IPS-11a (cell line): ENCODE results near the gene PRKCA.
"Not testable (repeated sequence)": the region's sequence is repeated elsewhere in the genome, so short reads cannot be mapped to it uniquely, and the experiment has no call there.

Experiments used
- H3K4me3 ChIP-seq: one replicate; pipeline ENCODE4 v1.5.1; 2013; ENCODE audit warnings: low read depth, low read length, control low read depth

Gene PRKCA

DNA sequence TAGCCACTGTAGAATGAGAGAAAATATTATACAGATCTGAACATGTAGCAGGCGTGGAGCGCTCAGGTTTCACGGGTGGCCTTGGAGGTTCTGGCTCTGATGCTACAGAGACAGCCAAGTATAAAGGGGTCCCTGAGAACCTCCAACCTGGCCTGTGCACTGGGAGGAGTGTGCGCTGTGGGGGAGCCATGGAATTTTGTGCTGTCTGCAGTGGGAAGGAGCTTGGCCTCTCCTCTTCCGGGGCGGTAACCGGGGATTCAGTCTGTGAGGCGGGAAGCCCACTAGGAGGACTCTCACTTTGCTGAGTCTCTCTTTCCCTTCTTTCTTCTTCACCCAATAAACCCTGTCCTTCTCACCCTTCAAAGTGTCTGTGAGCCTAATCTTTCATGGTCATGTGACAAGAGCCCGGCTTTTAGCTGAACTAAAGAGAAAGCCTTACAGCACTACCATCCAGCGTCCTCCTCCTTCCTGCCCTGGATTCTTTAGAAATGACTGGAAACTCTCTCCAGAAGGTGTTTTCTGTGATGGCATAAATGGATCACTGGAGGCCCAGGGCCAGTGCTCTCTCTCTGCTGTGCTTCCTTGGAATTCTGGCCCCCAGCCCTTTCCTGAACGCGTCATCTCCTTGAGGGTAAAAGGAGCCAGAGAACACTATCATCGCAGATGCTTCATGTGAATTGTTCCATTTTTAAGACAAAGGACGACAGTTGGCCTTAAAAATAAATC, 300.4 kb downstream of the PRKCA start:
- H3K4me3 ChIP-seq, result no peak overlapping the region

DNA sequence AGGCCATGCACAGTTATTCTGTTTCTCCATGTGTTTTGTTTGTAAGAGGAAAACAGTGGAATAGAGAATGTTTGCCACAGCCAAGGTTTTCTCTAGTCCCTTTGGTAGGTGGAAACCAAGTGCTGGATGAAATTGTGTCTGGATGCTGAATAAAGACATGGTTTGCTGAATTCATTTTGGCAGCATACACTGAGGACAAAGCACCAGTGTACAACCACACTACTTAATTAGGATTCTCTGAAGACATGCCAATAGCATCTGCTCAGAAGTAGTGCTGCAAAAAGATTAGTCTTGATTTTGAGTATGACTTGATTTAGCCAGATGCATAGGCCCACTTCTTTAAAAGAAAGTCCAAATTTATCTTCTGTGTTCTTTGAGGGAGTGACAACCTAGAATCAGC, 302.0 kb downstream of the PRKCA start:
- no peak overlapping the region for H3K4me3 ChIP-seq

GRCh38 chr17:66605541-66605940, 303.1 kb downstream of the PRKCA start:
- no peak overlapping the region for H3K4me3 ChIP-seq

DNA sequence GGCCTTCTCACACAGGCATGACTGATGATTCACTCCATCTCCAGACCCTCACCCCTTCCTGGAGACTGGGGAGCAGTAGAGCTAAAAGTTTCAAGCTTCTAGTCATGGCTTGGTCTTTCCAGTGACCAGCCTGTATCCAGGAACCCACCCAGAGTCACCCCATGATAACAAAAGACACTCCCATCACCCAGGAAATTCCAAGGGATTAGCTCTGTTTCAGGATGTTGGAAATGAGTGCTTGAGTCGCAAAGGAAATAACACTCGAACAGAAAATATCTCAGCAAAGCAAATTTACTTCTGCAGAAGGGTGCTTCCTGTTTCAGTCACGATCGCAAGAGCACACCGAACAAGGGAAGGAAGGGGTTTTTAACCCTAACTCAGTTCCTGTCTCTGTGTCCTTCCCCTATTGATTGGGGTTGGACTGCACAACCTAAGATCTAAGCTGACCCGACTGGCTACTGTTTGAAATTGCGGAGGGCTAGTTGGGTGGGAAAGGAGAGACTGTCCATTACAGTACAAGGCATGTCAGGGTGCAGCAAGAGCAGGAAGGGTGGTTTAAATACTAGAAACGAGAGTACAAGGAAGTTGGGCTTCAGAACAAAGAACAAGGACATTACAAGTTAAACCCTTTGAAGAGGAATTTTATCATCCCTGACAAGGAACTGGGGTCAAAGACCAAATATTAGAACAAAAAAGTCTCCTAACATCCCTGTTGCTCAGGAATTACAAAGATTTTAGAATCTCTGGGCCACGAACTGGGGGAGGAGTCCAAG, 308.1 kb downstream of the PRKCA start:
- no peak overlapping the region for H3K4me3 ChIP-seq

DNA sequence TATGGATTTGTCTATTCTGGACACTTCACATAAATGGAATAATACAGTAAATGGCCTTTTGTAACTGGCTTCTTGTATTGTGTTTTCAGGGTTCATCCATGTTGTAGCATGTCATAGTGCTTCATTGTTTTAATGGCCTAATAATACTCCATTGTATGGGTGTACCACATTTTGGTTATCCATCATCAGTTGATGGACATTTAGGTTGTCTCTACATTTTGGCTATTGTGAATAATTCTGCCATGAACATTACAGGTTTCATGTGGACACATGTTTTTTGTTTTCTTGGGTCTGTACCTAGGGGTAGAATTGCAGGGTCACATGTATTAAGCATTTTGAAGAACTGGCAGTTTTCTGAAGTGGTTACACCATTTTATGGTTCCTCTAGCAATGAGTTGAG, 309.0 kb downstream of the PRKCA start:
- no peak overlapping the region for H3K4me3 ChIP-seq

GRCh38 chr17:66612993-66613392, 310.6 kb downstream of the PRKCA start:
- H3K4me3 ChIP-seq, result no peak overlapping the region

DNA sequence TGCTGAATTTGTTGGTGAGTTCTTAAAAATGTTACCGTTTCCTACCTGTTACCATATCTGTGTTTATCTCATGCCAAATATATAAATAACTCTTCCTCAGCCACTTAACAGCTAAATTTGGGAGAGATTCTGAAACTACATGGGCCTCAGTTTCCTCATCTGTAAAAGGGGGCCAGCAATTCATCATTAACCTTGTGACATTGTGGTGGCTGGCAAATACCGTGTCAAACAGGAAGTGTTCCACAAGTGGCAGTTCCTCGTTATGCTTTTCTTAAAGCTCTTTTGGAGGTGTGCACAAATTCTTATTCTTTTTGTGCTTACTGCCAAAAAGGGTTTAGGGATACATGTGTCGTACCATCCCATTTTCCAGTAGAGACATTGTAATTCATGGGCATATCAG, 312.1 kb downstream of the PRKCA start:
- no peak overlapping the region for H3K4me3 ChIP-seq

DNA sequence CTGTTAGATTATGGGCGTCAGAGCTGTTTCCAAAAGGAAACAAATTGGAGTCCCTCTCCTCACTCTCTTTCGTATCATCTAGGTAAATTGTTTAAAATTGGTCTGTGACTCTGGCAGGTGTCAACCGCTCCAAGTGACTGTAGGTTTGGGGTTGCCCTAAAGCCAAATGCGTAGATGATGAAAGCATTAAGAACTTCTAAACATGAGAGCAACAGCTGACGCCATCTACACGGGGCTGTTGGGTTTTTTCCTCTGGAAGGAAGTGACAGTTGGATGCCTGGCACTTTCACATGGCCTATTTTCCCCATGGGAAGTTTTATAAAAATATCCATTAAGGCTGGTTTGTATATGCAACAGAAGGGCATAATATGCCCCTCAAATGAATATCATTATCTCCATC, 316.8 kb downstream of the PRKCA start:
- H3K4me3 ChIP-seq, result no peak overlapping the region

- no peak overlapping the region for H3K4me3 ChIP-seq
Measured at GRCh38 chr17:66620528-66620927, 318.1 kb downstream of the PRKCA start.

DNA sequence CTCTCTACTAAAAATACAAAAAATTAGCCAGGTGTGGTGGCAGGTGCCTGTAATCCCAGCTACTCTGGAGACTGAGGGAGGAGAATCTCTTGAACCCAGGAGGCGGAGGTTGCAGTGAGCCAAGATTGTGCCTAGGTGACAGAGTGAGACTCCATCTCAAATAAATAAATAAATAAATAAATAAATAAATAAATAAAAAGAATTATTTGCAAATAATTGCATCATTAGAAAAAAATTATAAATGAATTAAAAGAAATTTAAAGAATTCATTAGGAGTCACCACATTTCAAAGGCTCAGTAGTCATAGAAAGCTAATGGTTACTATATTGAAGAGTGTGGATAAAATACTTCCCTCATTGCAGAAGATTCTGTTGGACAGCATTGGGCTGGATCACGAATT, 322.2 kb downstream of the PRKCA start:
- not testable (repeated sequence) for H3K4me3 ChIP-seq

DNA sequence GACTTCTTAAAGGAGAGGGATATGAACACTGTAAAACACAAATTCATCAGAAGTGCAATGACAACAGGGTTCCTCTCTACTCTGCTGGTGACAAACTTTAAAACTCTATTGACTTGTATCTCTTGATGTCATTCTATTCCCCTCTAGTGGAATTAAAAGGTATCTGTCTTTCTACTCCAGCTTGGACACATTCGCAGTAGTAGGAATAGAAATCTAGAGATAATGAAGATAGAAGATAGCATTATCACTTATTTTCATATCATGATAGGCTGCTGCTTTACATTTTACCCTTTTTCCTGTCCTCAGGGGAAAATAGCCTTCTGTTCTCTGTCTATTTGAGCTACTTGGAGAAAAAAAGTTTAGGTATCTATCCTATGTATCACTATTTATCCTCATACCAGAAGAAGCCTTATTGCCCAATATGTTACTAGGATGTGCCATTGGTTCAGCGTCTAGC, 322.9 kb downstream of the PRKCA start:
- no peak overlapping the region for H3K4me3 ChIP-seq

DNA sequence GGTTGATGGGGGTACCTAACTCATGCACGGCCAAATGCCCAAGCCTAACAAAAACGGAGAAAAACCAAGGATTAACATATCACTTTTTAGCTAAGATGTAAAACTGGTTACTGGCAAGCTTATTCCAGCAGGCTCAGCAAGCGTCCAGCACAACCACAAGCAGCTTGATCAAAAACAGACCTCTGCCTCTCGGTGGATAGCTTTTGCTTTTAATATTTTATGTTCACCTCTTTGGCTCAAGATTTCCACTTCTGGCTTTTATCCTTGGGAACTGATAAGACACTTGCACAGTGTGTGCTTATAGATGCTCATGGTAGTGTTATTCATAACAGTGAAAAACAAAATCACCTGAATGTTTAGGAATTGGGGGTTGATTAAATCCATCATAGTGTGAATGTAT, 325.6 kb downstream of the PRKCA start:
- H3K4me3 ChIP-seq, result no peak overlapping the region

DNA sequence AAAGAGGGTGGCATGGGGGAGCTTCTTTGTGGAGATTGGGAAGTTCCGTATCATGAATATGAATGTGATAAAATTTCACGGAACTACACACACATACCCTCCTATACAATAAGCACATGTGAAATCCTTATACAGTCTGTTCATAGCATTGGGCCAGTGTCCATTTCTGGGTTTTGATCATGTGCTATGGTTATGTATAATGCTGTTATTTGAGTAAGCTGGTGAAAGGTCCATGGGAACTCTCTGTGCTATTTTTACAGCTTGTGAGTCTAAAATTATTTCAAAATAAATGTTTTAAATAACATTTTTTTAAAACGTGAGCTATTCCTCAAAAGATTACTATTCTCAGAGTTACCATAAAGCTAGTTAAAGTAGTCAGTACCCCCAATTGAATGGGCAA, 327.3 kb downstream of the PRKCA start:
- no peak overlapping the region for H3K4me3 ChIP-seq

DNA sequence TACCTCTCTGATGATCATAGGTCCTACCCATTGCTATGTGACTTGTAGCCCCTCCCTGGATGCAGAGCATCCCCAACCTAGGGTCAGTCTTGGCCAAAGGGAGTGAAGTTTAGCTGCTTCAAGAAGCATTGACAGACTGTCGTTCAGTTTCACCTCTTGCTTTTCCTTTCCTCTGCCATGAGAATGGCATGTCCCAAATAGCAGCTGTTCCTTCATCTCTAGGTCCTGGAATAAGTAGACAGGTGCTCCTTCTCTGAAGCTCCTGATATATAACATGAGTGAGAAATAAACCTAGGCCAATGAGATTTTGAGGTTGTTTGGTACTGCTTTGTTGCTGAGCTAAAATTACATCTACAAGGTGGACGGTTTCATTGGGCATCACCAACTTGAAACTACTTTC, 328.0 kb downstream of the PRKCA start:
- no peak overlapping the region for H3K4me3 ChIP-seq

- H3K4me3 ChIP-seq, result no peak overlapping the region
Measured at GRCh38 chr17:66630828-66631472, 328.5 kb downstream of the PRKCA start.

- no peak overlapping the region for H3K4me3 ChIP-seq
Measured at GRCh38 chr17:66632731-66633130, 330.3 kb downstream of the PRKCA start.

GRCh38 chr17:66633317-66633965, 331.0 kb downstream of the PRKCA start:
- no peak overlapping the region for H3K4me3 ChIP-seq

GRCh38 chr17:66634193-66634592, 331.8 kb downstream of the PRKCA start:
- H3K4me3 ChIP-seq, result no peak overlapping the region

DNA sequence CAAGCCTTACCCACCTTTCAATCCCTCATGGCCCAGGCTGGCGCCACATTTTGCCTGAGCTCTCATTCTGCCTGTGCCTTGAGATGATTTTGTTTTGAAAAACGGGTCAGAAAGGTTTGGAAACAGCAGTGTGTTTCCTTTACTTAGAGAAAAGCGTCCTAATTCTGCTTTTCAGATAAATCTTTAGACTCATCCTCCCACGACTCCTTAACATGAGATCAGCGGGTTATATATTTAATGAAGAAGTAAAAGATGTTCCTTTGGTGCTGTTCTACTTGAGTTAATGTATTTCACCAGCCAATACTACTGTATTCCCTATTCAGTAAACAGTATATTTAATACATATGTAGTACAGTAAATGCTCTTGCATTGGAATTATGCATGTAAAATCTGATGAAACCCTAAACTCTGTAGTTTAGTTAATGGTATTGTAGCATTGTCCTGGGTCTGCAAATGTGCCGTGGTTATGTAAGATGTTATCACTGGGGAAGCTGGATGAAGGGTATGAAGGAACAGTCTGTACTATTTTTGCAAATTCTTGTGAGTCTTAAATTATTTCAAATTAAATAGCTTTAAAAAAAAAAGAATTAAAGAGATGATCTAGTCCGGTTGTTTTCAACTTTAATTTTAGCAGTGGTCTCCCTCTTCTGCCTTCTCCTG, 333.1 kb downstream of the PRKCA start:
- no peak overlapping the region for H3K4me3 ChIP-seq

DNA sequence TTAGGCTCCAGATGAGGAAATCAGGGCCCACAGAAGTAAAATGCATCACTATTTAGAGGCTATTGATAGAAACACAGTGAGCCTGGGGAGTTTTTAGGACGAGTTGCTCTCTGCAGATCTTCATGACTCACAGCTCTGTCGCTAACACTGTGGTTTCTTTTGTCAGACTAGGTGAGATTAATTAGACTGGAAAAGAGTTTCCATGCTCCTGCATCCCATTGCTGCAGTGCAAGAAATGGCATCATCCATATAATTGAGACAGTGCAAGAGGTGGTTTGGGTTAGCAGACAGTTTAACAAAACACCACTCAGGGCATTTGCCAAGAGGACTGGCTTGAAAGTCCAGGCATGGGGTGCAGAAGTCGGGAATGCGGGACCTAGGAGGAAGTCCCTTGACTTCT, 333.7 kb downstream of the PRKCA start:
- H3K4me3 ChIP-seq, result no peak overlapping the region

DNA sequence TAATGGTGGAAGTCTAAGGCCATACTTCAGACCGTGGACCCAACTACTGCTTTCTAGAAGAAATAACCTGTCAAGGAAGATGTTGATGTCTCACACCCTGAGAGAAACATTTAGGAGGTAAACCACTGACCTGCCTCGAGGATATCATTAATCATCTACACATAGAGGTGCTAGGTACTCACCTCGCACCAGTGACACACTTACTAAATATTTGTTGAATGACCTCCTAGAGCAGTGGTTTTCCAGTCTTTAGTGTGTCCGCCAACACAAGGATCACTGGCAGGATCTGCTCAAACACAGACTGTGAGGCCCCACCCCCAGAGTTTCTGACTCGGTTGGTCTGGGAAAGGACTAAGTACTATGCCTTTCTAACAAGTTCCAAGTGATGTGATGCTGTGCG, 335.1 kb downstream of the PRKCA start:
- H3K4me3 ChIP-seq, result no peak overlapping the region
